HepG2 (cell line): Measurements from ENCODE around the gene CALY. TPM values are rescaled to one million over a fixed set of nuclear protein-coding genes. Genes with fewer than 3 reads are reported as not detected.

ENCODE experiments used
- ADNP ChIP-seq: sonication (generic); formaldehyde crosslinking; IDR thresholded peaks from 2 replicates; pipeline ENCODE4 v1.4.0; 2020; ENCODE audit warnings: missing genetic modification reagents
- AGO2 ChIP-seq: fragments of 200-400 bp; formaldehyde crosslinking; optimal IDR thresholded peaks from 2 replicates; pipeline ENCODE3; 2017; ENCODE audit warnings: mild to moderate bottlenecking, low read depth, low read length, moderate library complexity
- AKAP8 ChIP-seq: sonication (generic); formaldehyde crosslinking; IDR thresholded peaks from 2 replicates; pipeline ENCODE4 v1.5.1; 2020; ENCODE audit warnings: mild to moderate bottlenecking, missing genetic modification reagents
- ARNT ChIP-seq: fragments of 450-650 bp; IDR thresholded peaks from 2 replicates; pipeline ENCODE4 v1.6.1; 2017
- ESRRA ChIP-seq: sonication (generic); formaldehyde crosslinking; IDR thresholded peaks from 2 replicates; pipeline ENCODE4 v1.5.1; 2020; ENCODE audit warnings: mild to moderate bottlenecking, low read depth, missing genetic modification reagents
- FOSL1 ChIP-seq: sonication (generic); formaldehyde crosslinking; IDR thresholded peaks from 2 replicates; pipeline ENCODE4 v1.9.0; 2021; ENCODE audit warnings: missing genetic modification reagents, borderline replicate concordance
- FOXC1 ChIP-seq: sonication (generic); formaldehyde crosslinking; IDR thresholded peaks from 2 replicates; pipeline ENCODE4 v1.8.0; 2022; ENCODE audit warnings: mild to moderate bottlenecking, missing genetic modification reagents, borderline replicate concordance
- HHEX ChIP-seq: IDR thresholded peaks from 2 replicates; pipeline ENCODE4 v1.6.1; 2016; ENCODE audit warnings: control low read depth
- HMGA1 ChIP-seq: sonication (generic); formaldehyde crosslinking; conservative IDR thresholded peaks from 2 replicates; pipeline ENCODE4 v1.4.0; 2020; ENCODE audit warnings: missing genetic modification reagents
- HNF4A ChIP-seq: sonication (generic); formaldehyde crosslinking; IDR thresholded peaks from 2 replicates; pipeline ENCODE4 v1.4.0; 2020; ENCODE audit warnings: missing genetic modification reagents
- KDM3A ChIP-seq: IDR thresholded peaks from 2 replicates; pipeline ENCODE4 v1.6.1; 2018; ENCODE audit warnings: low read depth, missing compliant biosample characterization
- LCORL ChIP-seq, 2 experiments: fragments of 450-650 bp in 1 of 2; sonication (generic) in 1 of 2; formaldehyde crosslinking in 1 of 2; IDR thresholded peaks; 2 replicates each; pipeline versions ENCODE4 v1.5.0 to v1.6.1; 2017 to 2020; ENCODE audit warnings: antibody characterized with exemption in 1 of 2, missing genetic modification reagents in 1 of 2
- MEF2D ChIP-seq: sonication (generic); formaldehyde crosslinking; IDR thresholded peaks from 2 replicates; pipeline ENCODE4 v1.5.1; 2020; ENCODE audit warnings: mild to moderate bottlenecking, missing genetic modification reagents
- NAIF1 ChIP-seq: sonication (generic); formaldehyde crosslinking; IDR thresholded peaks from 2 replicates; pipeline ENCODE4 v1.5.0; 2020; ENCODE audit warnings: mild to moderate bottlenecking, missing genetic modification reagents, borderline replicate concordance
- NFE2 ChIP-seq: sonication (generic); formaldehyde crosslinking; IDR thresholded peaks from 2 replicates; pipeline ENCODE4 v1.4.0; 2020; ENCODE audit warnings: missing genetic modification reagents
- NFYC ChIP-seq: IDR thresholded peaks from 2 replicates; pipeline ENCODE4 v1.6.1; 2016; ENCODE audit warnings: missing genetic modification reagents, missing compliant biosample characterization
- PLSCR1 ChIP-seq: sonication (generic); formaldehyde crosslinking; IDR thresholded peaks from 2 replicates; pipeline ENCODE4 v1.5.0; 2020; ENCODE audit warnings: missing genetic modification reagents, mild to moderate bottlenecking, borderline replicate concordance
- SNAI1 ChIP-seq: sonication (generic); formaldehyde crosslinking; IDR thresholded peaks from 2 replicates; pipeline ENCODE4 v1.5.0; 2020; ENCODE audit warnings: mild to moderate bottlenecking, missing genetic modification reagents, borderline replicate concordance
- SRY ChIP-seq: sonication (generic); formaldehyde crosslinking; IDR thresholded peaks from 2 replicates; pipeline ENCODE4 v1.8.0; 2022; ENCODE audit warnings: mild to moderate bottlenecking, missing genetic modification reagents
- THAP11 ChIP-seq: IDR thresholded peaks from 2 replicates; pipeline ENCODE4 v1.6.1; 2016; ENCODE audit warnings: missing biosample characterization, missing genetic modification reagents
- ZBTB38 ChIP-seq: sonication (generic); formaldehyde crosslinking; IDR thresholded peaks from 2 replicates; pipeline ENCODE4 v1.5.1; 2020; ENCODE audit warnings: mild to moderate bottlenecking, missing genetic modification reagents
- ZBTB7A ChIP-seq: sonication (generic); formaldehyde crosslinking; IDR thresholded peaks from 2 replicates; pipeline ENCODE4 v1.8.0; 2022; ENCODE audit warnings: mild to moderate bottlenecking, missing genetic modification reagents
- ZEB1 ChIP-seq: IDR thresholded peaks from 2 replicates; pipeline ENCODE4 v1.6.1; 2012; ENCODE audit warnings: mild to moderate bottlenecking, low read depth, inconsistent platforms; ENCODE audit not compliant: insufficient replicate concordance
- ZNF20 ChIP-seq: sonication (generic); formaldehyde crosslinking; IDR thresholded peaks from 2 replicates; pipeline ENCODE4 v1.4.0; 2020; ENCODE audit warnings: mild to moderate bottlenecking, moderate library complexity, missing genetic modification reagents
- ZNF264 ChIP-seq: sonication (generic); formaldehyde crosslinking; IDR thresholded peaks from 2 replicates; pipeline ENCODE4 v1.4.0; 2020; ENCODE audit warnings: missing genetic modification reagents
- ZNF607 ChIP-seq: sonication (generic); formaldehyde crosslinking; IDR thresholded peaks from 2 replicates; pipeline ENCODE4 v1.5.1; 2020; ENCODE audit warnings: missing genetic modification reagents, mild to moderate bottlenecking, borderline replicate concordance
- ZNF776 ChIP-seq: sonication (generic); formaldehyde crosslinking; IDR thresholded peaks from 2 replicates; pipeline ENCODE4 v1.4.0; 2020; ENCODE audit warnings: mild to moderate bottlenecking, missing genetic modification reagents
- ZNF788 ChIP-seq: sonication (generic); formaldehyde crosslinking; IDR thresholded peaks from 2 replicates; pipeline ENCODE4 v1.5.0; 2020; ENCODE audit warnings: mild to moderate bottlenecking, missing genetic modification reagents, borderline replicate concordance
- ZSCAN25 ChIP-seq: sonication (generic); formaldehyde crosslinking; IDR thresholded peaks from 2 replicates; pipeline ENCODE4 v1.8.0; 2022; ENCODE audit warnings: mild to moderate bottlenecking, missing genetic modification reagents
- polyA plus RNA-seq, 8 experiments: library from polyadenylated mRNA; depleted of rRNA in 3 of 8; stranded (reverse) in 7 of 8; unstranded in 1 of 8; fragments of >200 nt; fragmentation: Illumina TruSeq in 4 of 8; extraction: Trizol in 4 of 8; gene quantifications; 2 replicates each; pipeline versions ENCODE4 v1.2.1 to v1.2.3, GENCODE V29; 2011 to 2016; ENCODE audit warnings: low read depth in 4 of 8, missing spikeins in 1 of 8, mixed read lengths in 1 of 8; ENCODE audit not compliant: insufficient read depth in 1 of 8
- total RNA-seq, 5 experiments: library from RNA; depleted of rRNA; stranded (reverse); fragments of >200 nt; fragmentation: Illumina TruSeq; extraction: Trizol; gene quantifications; 2 replicates each; pipeline ENCODE4 v1.2.3, GENCODE V29; 2016; ENCODE audit warnings: low read depth in 1 of 5
- TF ChIP-seq, protein P1 (sequence below): sonication (generic); formaldehyde crosslinking; IDR thresholded peaks from 2 replicates; pipeline ENCODE4 v1.5.0; 2020; ENCODE audit warnings: mild to moderate bottlenecking, missing genetic modification reagents, moderate library complexity

CALY gene
- total and polyA plus RNA-seq, 2 of the 13 experiments (the other 11 are each of a cell fraction or from before 2014, with no cell fraction given): 0.08 TPM; not detected in 1

GRCh38 chr10:133347710-133348517 lies 11.2 kb upstream of the CALY start (continued):
- TF ChIP-seq ZSCAN25 (CRISPR knock-in tag) (peak; percentile 35; the same call in 1 of the 2 replicates), AGO2 (peak; percentile 82), LCORL (IDR thresholded peaks at IDR 0.05) (no peak), LCORL (CRISPR knock-in tag; IDR thresholded peaks at IDR 0.05) (peak; percentile 76; the same call in 1 of the 2 replicates), FOSL1 (CRISPR knock-in tag) (peak; percentile 91), ZEB1 (no peak), HMGA1 (CRISPR knock-in tag) (no peak), ZBTB38 (CRISPR knock-in tag) (no peak), ARNT (no peak), KDM3A (no peak), NFE2 (CRISPR knock-in tag) (no peak), ZNF264 (CRISPR knock-in tag) (no peak), ESRRA (CRISPR knock-in tag) (peak; percentile 65; the same call in 1 of the 2 replicates), PLSCR1 (no peak), ZNF788 (CRISPR knock-in tag) (no peak; the same call in 1 of the 2 replicates), ZBTB7A (CRISPR knock-in tag) (peak; percentile 89), THAP11 (CRISPR knock-in tag) (0 out of 2 replicates have a peak, but pooled peaks have one; percentile 20), HNF4A (CRISPR knock-in tag) (peak; percentile 85), NFYC (CRISPR knock-in tag) (no peak), SRY (CRISPR knock-in tag) (no peak), ADNP (CRISPR knock-in tag) (no peak), FOXC1 (CRISPR knock-in tag) (0 out of 2 replicates have a peak, but pooled peaks have one; percentile 52), ZNF607 (CRISPR knock-in tag) (0 out of 2 replicates have a peak, but pooled peaks have one; percentile 44), NAIF1 (CRISPR knock-in tag) (peak; percentile 32; the same call in 1 of the 2 replicates), AKAP8 (CRISPR knock-in tag) (peak; percentile 96), ZNF776 (CRISPR knock-in tag) (no peak), HHEX (CRISPR knock-in tag) (no peak), MEF2D (CRISPR knock-in tag) (no peak), ZNF20 (CRISPR knock-in tag) (no peak), SNAI1 (CRISPR knock-in tag) (no peak)
- TF ChIP-seq, protein P1, sequence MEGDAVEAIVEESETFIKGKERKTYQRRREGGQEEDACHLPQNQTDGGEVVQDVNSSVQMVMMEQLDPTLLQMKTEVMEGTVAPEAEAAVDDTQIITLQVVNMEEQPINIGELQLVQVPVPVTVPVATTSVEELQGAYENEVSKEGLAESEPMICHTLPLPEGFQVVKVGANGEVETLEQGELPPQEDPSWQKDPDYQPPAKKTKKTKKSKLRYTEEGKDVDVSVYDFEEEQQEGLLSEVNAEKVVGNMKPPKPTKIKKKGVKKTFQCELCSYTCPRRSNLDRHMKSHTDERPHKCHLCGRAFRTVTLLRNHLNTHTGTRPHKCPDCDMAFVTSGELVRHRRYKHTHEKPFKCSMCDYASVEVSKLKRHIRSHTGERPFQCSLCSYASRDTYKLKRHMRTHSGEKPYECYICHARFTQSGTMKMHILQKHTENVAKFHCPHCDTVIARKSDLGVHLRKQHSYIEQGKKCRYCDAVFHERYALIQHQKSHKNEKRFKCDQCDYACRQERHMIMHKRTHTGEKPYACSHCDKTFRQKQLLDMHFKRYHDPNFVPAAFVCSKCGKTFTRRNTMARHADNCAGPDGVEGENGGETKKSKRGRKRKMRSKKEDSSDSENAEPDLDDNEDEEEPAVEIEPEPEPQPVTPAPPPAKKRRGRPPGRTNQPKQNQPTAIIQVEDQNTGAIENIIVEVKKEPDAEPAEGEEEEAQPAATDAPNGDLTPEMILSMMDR (CRISPR knock-in tag): peak; percentile 36; the same call in 1 of the 2 replicates
